HG02571 (cell line): ENCODE results near the gene AP2A2.

Experiments used
- ATAC-seq: cut with Tn5 transposase; IDR thresholded peaks from one replicate; pipeline ENCODE4 v1.9.1; 2021; ENCODE audit warnings: mild to moderate bottlenecking, moderate library complexity; ENCODE audit not compliant: unreplicated experiment

Gene AP2A2

DNA sequence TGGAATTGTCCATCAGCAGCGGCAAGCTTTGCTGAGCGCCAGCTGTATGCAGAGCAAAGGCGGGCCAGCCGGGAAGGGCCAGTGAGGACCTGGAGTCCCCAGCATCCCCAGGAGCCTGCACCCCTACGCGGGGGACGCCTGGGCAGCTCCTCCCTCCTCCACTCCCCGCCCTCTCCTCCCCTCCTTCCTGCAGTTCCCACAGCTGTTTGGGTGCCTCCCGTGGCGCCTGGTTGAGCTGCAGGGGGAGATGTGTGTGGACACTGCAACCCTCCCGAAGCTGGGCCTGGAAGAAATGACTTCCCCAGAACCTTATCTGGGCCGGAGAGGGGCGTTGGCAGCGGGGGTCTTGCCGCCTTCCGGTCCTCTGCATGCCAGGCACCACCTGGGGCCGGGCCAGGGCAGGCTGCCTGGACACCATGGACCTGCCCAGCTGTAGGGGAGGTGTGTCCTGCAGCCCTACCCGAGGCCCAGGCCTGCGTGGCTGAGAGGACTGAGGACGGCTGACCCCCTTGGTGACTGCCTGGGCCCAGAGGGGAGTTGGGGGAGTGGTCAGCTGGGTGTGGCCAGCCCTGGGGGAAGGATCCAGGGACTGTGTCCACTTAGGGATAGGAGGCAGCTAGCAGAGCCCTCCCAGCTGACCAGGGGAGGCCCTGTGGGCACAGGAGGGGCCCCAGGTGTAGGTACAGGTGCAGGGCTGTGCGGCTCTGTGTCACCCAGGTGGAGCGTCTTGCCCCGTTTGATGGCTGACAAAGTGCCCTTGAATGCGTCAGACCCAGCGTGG, 127.6 kb downstream of the AP2A2 start:
- no peak for ATAC-seq

DNA sequence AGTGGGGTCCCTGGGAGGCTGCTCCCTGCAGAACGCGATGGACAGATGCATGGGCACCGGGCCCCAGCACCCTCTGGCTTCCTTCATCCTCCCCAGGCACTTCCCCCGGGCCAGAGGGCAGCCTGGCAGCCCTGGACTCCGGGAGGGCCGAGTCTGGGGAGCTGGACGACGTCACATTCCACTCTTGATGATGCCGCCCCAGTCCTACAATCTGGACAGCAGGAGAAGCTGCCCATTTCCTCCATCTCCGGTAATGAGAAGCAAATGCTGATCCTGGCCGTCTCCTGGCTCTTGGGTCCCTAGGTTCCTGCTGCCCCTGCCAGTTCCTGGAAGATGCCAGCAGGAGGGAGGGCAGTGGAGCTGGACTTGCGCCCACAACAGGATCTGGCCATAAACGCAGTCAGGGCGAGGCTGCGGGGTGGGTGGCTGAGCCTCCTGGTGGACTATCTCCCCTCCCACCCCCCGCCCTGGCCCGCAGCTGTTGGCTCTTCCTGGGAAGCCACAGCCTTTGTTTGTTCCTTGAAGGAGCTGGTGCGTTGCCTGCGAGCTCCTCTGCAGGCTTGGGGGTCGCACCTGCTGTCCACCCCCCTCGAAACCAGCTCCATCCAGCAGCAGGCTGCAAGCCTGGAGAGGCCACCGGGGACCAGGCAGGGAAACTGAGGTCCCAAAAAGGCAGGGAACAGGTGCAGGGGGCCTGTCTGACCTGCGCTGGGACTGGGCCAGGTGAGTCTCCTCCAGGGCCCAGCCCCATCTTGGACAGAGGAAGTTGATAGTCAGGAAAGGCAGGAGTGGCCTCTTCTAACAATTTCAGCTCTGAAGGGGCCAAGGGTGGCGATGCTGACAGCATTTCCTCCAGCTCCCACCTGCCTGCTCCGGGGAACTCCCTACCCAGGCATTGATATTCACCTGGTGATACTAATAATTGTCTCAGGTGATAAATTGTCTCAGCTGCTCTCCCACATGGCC, 128.8 kb downstream of the AP2A2 start:
- ATAC-seq, result no peak

DNA sequence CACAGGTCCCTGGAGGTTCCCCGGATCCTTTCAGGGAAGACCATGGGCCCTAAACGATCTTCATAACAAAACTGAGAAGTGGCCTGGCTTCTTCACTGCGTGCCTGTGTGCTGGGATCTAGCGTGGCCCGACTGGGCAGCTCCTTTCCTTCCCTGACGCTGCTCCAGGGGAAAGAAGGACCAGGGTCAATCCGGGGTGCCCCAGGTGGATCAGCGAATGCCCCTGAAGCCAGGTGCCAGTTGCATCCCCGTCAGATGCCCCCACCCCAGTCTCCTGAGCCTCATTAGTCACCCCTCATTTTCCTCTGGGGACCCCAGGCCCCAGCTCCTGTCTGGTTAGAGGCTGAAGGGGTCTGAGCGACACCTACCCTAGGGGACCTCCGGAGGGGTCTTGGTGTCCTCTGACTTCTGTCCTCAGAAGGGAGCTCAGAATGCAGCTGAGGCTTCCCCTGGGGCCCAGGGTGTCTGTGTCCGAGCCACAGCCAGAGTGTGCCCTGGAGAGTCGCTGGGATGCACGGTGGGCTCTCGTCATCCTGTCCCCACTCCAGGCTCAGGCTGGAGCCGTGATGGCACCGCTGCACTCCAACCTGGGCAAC, 129.5 kb downstream of the AP2A2 start:
- no peak for ATAC-seq

DNA sequence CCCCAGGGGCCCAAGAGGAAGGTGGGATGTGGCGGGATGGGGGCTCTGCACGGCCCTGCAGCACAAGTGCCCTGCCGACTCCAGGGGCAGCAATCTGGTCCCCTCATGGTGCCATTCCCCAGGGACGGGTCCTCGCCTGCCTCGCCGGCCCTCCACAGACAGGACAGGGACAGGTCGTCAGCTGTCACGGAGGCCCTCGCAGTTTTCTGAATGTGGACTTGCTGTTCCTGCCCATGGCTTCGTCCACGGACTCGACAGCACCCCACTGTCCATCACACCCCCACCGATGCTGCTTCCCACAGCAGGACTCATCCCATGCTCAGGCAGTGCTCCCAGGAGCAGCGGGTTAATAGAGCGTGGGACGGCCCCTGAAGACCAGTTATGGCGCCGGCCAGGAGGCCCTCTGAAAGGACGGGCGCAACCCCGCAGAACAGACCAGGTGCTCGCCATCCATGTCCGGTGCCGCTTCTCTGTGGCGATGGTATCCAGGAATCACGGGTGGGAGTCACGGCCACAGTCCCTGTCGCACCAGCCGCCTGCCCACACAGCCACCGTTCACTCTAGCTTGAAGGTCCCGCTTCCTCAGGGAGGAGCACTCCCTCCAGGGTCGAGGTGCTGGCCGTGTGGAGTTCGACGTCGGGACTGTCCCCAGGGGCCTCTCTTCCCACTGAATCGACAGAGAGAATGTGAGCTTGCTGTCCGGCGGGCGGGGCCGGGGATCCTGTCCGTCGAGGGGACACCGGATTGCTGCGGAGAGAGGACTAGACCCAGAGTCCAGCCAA, 130.5 kb downstream of the AP2A2 start:
- ATAC-seq, result no peak

DNA sequence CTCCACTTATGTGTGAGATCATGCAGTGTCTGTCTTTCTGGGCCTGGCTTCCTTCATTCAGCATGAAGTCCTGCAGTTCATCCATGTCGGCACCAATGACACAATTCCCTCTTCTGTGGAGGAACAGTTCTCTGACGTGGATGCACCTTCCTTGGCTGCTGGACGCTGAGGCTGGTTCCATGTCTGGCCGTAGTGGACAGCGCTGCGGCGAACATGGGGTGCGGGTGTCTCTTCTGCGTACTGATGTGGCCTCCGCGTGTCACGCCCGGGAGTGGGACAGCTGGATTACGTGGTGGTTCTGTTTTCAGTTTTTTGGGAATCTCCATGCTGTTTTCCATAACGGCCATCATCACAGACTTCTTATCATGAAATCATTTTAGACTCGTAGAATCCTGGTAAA, 132.1 kb downstream of the AP2A2 start:
- ATAC-seq, result no peak

DNA sequence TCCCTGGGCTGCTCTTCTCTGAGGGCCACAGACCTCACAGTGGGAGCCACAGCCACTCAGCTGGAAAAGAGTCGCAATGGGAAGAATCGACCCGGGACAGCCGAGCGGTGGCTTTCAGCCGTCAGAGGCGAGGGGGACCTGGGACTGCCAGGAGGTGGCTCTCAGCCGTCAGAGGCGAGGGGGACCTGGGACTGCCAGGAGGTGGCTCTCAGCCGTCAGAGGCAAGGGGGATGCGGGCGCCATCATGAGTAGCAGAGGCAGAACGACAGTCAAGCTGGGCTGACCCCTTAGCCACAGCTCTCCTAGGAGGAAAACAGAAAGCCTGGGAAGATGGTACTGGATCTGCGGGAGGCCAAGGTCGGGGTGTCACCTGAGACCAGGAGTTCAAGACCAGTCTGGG, 134.1 kb downstream of the AP2A2 start:
- no peak for ATAC-seq

DNA sequence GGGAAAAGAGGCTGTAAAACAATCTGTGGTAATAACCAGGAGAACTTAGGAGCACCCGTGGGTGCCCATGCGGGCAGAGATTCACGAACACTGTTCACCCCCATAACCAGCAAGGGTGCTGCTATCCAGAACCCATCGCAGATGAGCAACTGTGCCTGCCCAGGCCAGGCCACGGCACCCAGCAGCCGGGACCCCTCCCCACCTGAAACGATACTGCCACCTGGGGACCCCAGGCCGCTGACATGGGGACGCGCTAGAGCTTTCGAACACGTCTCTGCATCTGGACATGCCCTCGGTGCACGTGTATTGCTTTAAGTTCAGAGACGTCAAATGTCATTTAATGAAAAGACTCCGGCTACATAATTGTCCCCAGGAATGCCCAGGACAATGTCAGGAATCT, 134.7 kb downstream of the AP2A2 start:
- ATAC-seq, result no peak

DNA sequence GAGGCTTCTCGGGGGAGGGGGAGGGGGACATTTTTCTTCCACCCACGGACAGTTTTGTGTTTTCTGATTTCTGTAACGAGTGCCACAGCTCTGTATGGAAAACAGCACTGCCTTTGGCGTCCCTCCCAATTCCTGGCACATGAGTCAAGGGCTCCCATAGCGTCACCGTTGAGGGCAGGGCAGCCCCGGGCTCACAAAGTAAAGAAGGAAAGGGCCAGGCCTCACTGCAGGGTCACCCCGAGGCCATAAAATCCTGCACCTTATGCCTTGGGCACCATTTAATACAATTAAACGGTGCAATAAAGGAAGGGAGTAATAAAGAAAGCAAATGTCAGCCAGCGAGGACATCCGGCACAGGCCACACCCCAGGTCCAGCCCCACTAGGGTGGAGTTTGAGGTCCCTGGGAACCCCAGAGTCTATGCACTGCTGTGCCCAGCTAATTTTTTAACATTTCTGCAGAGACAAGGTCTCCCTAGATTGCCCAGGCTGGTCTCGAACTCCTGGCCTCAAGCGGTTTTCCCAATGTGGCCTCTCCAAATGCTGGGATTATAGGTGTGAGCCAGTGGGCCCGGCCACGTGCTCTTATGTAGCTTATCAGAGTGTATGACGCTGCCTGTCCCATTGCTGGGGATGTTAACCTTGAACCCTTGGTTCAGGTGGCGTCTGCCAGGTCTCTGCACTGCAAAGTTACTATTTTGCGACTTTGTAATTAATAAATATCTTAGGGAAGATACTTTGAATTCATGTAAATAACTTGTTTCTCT, 135.4 kb downstream of the AP2A2 start:
- no peak for ATAC-seq
